Immature natural killer cell (primary cell): ENCODE data around the gene BMP6. TPM values are rescaled to one million over a fixed set of nuclear protein-coding genes. Genes with fewer than 3 reads are reported as not detected.
"Not testable (repeated sequence)": the region's sequence is repeated elsewhere in the genome, so short reads cannot be mapped to it uniquely, and the experiment has no call there.

Source experiments
- DNase-seq, 3 donors: peaks; one replicate each; pipeline ENCODE4 v3.0.0; 2022; ENCODE audit warnings: mixed read lengths in 1 of 3
- H3K27ac Mint-ChIP-seq, 6 donors: one replicate each; pipeline ENCODE4 v1.8.0; 2020; ENCODE audit warnings: mixed read lengths in 6 of 6, mild to moderate bottlenecking in 5 of 6, inconsistent platforms in 4 of 6, moderate library complexity in 3 of 6
- H3K27me3 Mint-ChIP-seq, 3 donors: one replicate each; pipeline ENCODE4 v1.8.0; 2020 to 2021; ENCODE audit warnings: low read depth in 3 of 3, mild to moderate bottlenecking in 3 of 3, mixed read lengths in 3 of 3, moderate library complexity in 3 of 3, inconsistent platforms in 1 of 3
- H3K36me3 Mint-ChIP-seq, 3 donors: one replicate each; pipeline ENCODE4 v1.8.0; 2020; ENCODE audit warnings: mixed read lengths in 3 of 3, inconsistent platforms in 2 of 3, mild to moderate bottlenecking in 2 of 3
- H3K4me1 Mint-ChIP-seq, 2 donors: one replicate each; pipeline ENCODE4 v1.8.0; 2020; ENCODE audit warnings: inconsistent platforms in 2 of 2, mild to moderate bottlenecking in 2 of 2, mixed read lengths in 2 of 2, moderate library complexity in 1 of 2
- H3K4me3 Mint-ChIP-seq, 5 donors: one replicate each; pipeline ENCODE4 v1.8.0; 2020; ENCODE audit warnings: mild to moderate bottlenecking in 5 of 5, mixed read lengths in 5 of 5, inconsistent platforms in 3 of 5, moderate library complexity in 3 of 5
- H3K9me3 Mint-ChIP-seq, 6 donors: one replicate each; pipeline ENCODE4 v1.8.0; 2020; ENCODE audit warnings: mild to moderate bottlenecking in 6 of 6, mixed read lengths in 6 of 6, inconsistent platforms in 4 of 6, moderate library complexity in 3 of 6
- polyA plus RNA-seq, 3 donors: library from polyadenylated mRNA; unstranded; fragments of 300-500 nt; fragmentation: Illumina TruSeq; gene quantifications; one replicate each; pipeline ENCODE4 v1.2.3, GENCODE V29; 2021

Gene BMP6
- polyA plus RNA-seq, 3 donors from 2014 or later = 0.13 to 0.22 TPM; not detected in 1

- Mint-ChIP-seq H3K27ac (no peak overlapping the region), H3K9me3 (no peaks in the 10 kb centered on the region), H3K4me3 (no peak overlapping the region), H3K36me3 (no peaks in the 10 kb centered on the region), H3K4me1 (no peaks in the 10 kb centered on the region), H3K27me3 (peaks cover 0 to 8% (median 6%) of the 10 kb centered on the region in 3 donors)
- no peak for DNase-seq
These were observed 72.9 kb downstream of the BMP6 start for GRCh38 chr6:7798751-7799150.

- Mint-ChIP-seq H3K4me1 (peaks cover 0 to 3% of the 10 kb centered on the region in 2 donors), H3K27ac (no peak overlapping the region), H3K9me3 (no peaks in the 10 kb centered on the region), H3K36me3 (no peaks in the 10 kb centered on the region), H3K27me3 (peaks cover 0 to 6% (median 4%) of the 10 kb centered on the region in 3 donors), H3K4me3 (no peak overlapping the region)
- no peak for DNase-seq
These were observed 76.8 kb downstream of the BMP6 start for GRCh38 chr6:7802662-7803061.

DNA sequence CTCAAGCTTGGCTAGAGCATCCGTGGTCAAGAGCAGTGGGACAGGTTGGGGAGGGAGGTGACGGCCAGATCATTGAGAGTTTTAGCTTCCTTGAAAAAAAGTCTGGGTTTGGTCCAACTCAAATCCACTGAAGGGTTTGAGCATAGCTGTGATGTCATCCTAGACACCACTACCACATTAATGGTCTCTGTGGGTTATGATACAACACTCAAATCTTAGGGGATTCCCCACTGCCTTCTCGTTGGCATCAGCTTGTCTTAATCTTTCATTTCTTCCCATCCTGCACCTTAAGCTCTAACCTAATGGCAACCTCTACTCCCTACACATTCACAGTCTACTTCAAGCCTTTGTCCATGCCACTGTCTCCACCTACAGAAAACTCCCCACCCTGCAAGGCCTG is 77.3 kb downstream of the BMP6 start:
- Mint-ChIP-seq H3K4me3 (no peak overlapping the region), H3K9me3 (no peaks in the 10 kb centered on the region), H3K4me1 (peaks cover 2 to 8% of the 10 kb centered on the region in 2 donors), H3K27me3 (peaks cover 0 to 6% (median 4%) of the 10 kb centered on the region in 3 donors), H3K27ac (peak overlapping the region in 1 of 6 donors; percentile 17), H3K36me3 (no peaks in the 10 kb centered on the region)
- no peak for DNase-seq

GRCh38 chr6:7805078-7805849 is 79.4 kb downstream of the BMP6 start:
- Mint-ChIP-seq H3K9me3 (no peaks in the 10 kb centered on the region), H3K4me1 (peaks cover 2 to 11% of the 10 kb centered on the region in 2 donors), H3K4me3 (no peak overlapping the region), H3K27ac (no peak overlapping the region), H3K36me3 (no peaks in the 10 kb centered on the region), H3K27me3 (peaks cover 0 to 6% (median 4%) of the 10 kb centered on the region in 3 donors)
- no peak for DNase-seq

DNA sequence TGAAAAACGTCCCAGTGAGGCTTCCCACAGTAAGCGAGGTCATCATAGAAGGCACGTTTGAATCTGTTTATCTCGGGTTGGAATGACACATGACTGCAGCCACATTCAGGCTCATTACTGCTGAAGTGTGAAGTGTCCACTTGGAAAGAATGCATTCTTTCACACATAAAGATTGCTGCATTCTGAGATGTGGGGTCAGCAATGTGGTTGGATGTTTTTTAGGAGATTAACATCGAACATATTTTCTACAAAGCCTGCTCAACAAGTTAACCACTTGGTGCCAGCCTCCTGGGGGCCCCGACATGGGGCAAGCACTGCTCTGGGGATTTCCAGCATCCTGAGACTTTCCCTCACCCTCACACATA is 79.9 kb downstream of the BMP6 start:
- peaks cover 2 to 11% of the 10 kb centered on the region in 2 donors for H3K4me1 Mint-ChIP-seq
- peaks cover 0 to 3% (median 2%) of the 10 kb centered on the region in 3 donors for H3K27me3 Mint-ChIP-seq
- H3K4me3 Mint-ChIP-seq = no peak overlapping the region
- DNase-seq = no peak
- no peaks in the 10 kb centered on the region for H3K9me3 Mint-ChIP-seq
- H3K27ac Mint-ChIP-seq = no peak overlapping the region
- no peaks in the 10 kb centered on the region for H3K36me3 Mint-ChIP-seq

GRCh38 chr6:7806711-7807110 is 80.8 kb downstream of the BMP6 start:
- Mint-ChIP-seq H3K4me3 (no peak overlapping the region), H3K4me1 (peaks cover 2 to 11% of the 10 kb centered on the region in 2 donors), H3K27ac (no peak overlapping the region), H3K36me3 (no peaks in the 10 kb centered on the region), H3K27me3 (peaks cover 0 to 2% (median 0%) of the 10 kb centered on the region in 3 donors), H3K9me3 (no peaks in the 10 kb centered on the region)
- DNase-seq = no peak

GRCh38 chr6:7809346-7809745 is 83.4 kb downstream of the BMP6 start:
- Mint-ChIP-seq H3K27me3 (peaks cover 0 to under 1% (median under 1%) of the 10 kb centered on the region in 3 donors), H3K36me3 (no peaks in the 10 kb centered on the region), H3K27ac (no peak overlapping the region), H3K4me3 (no peak overlapping the region), H3K4me1 (peaks cover 2 to 11% of the 10 kb centered on the region in 2 donors), H3K9me3 (no peaks in the 10 kb centered on the region)
- DNase-seq = no peak

GRCh38 chr6:7811441-7811840 is 85.5 kb downstream of the BMP6 start:
- no peak overlapping the region for H3K27ac Mint-ChIP-seq
- DNase-seq = no peak
- H3K36me3 Mint-ChIP-seq = no peaks in the 10 kb centered on the region
- peaks cover 2 to 11% of the 10 kb centered on the region in 2 donors for H3K4me1 Mint-ChIP-seq
- H3K4me3 Mint-ChIP-seq = no peak overlapping the region
- H3K27me3 Mint-ChIP-seq = peaks cover 0 to 2% (median 2%) of the 10 kb centered on the region in 3 donors
- no peaks in the 10 kb centered on the region for H3K9me3 Mint-ChIP-seq

DNA sequence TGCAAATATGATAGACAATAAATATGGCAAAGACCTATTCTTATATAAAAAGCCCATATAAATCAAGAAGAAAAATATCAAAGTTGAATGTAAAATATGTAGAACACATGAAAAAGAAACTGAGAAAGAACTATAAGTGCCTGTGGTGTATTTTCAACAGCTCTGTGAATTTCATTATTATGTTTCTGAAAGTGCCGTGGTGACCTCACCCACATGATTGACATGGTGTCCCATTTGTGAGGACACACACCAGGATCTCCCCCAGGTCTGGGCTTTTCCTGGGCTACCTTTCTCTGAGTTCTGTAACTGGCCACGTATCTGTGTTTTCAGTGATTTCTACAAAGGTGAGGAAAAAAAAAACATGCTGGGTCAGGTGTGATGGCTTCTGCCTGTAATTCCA is 86.7 kb downstream of the BMP6 start:
- Mint-ChIP-seq H3K4me3 (no peak overlapping the region), H3K9me3 (no peaks in the 10 kb centered on the region), H3K36me3 (no peaks in the 10 kb centered on the region), H3K27ac (no peak overlapping the region), H3K27me3 (peaks cover 0 to 3% (median 3%) of the 10 kb centered on the region in 3 donors), H3K4me1 (peaks cover 2 to 9% of the 10 kb centered on the region in 2 donors)
- DNase-seq = no peak

GRCh38 chr6:7813193-7813592 is 87.3 kb downstream of the BMP6 start:
- H3K27me3 Mint-ChIP-seq = peaks cover 0 to 5% (median 3%) of the 10 kb centered on the region in 3 donors
- H3K36me3 Mint-ChIP-seq = no peaks in the 10 kb centered on the region
- no peak overlapping the region for H3K4me3 Mint-ChIP-seq
- no peaks in the 10 kb centered on the region for H3K9me3 Mint-ChIP-seq
- no peak for DNase-seq
- H3K4me1 Mint-ChIP-seq = peaks cover 0 to 3% of the 10 kb centered on the region in 2 donors
- no peak overlapping the region for H3K27ac Mint-ChIP-seq

GRCh38 chr6:7813704-7814103 is 87.8 kb downstream of the BMP6 start:
- H3K4me3 Mint-ChIP-seq = no peak overlapping the region
- no peaks in the 10 kb centered on the region for H3K36me3 Mint-ChIP-seq
- H3K27ac Mint-ChIP-seq = no peak overlapping the region
- no peaks in the 10 kb centered on the region for H3K4me1 Mint-ChIP-seq
- DNase-seq = no peak
- H3K27me3 Mint-ChIP-seq = peaks cover 0 to 5% (median 3%) of the 10 kb centered on the region in 3 donors
- no peaks in the 10 kb centered on the region for H3K9me3 Mint-ChIP-seq

DNA sequence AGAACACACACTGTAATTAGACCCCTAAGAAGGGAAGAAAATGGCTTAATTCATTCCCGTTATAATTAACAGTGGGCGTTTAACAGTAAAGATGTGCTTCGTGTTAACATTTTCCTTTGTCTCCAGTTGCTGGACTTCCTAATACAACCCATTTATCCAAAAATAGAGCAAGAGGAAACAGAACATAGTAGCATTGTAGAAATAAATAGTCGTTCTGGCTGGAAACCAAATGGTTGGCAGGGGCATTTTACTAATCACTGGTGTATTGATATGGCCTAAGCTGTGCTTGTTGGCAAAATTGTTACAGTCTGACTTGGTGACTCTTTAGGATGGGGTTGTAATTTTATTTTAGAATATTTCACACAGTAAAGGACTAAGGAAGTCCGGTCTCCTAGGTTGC is 89.8 kb downstream of the BMP6 start:
- Mint-ChIP-seq H3K36me3 (no peaks in the 10 kb centered on the region), H3K27me3 (peaks cover 0 to 5% (median 3%) of the 10 kb centered on the region in 3 donors), H3K27ac (no peak overlapping the region), H3K4me1 (no peaks in the 10 kb centered on the region), H3K9me3 (no peaks in the 10 kb centered on the region), H3K4me3 (no peak overlapping the region)
- no peak for DNase-seq

GRCh38 chr6:7817184-7817583 is 91.3 kb downstream of the BMP6 start:
- H3K4me1 Mint-ChIP-seq, H3K36me3 Mint-ChIP-seq, H3K27me3 Mint-ChIP-seq, DNase-seq, H3K4me3 Mint-ChIP-seq, H3K27ac Mint-ChIP-seq, H3K9me3 Mint-ChIP-seq: not testable (repeated sequence)

GRCh38 chr6:7818257-7819214 is 92.6 kb downstream of the BMP6 start:
- Mint-ChIP-seq H3K36me3 (no peaks in the 10 kb centered on the region), H3K27me3 (peaks cover 0 to 9% (median 4%) of the 10 kb centered on the region in 3 donors), H3K9me3 (no peaks in the 10 kb centered on the region), H3K27ac (no peak overlapping the region), H3K4me1 (no peaks in the 10 kb centered on the region), H3K4me3 (no peak overlapping the region)
- DNase-seq = no peak
